Thyroid gland (tissue), 4 donors: ENCODE results near the gene DNAJC12.

ENCODE experiments used
- POLR2A ChIP-seq, 2 donors: fragments of 450-650 bp; IDR thresholded peaks; one replicate each; pipeline ENCODE4 v1.6.1; 2017; ENCODE audit warnings: antibody characterized with exemption in 2 of 2, mild to moderate bottlenecking in 2 of 2, moderate library complexity in 1 of 2
- TF ChIP-seq, protein P1 (sequence below), 6 experiments: fragments of 200-600 bp in 3 of 6; fragments of 450-650 bp in 3 of 6; sonication (generic) in 3 of 6; IDR thresholded peaks; one replicate each; pipeline ENCODE4 v1.5.1; 2016 to 2019; ENCODE audit warnings: antibody characterized with exemption in 6 of 6, mild to moderate bottlenecking in 2 of 6, inconsistent platforms in 1 of 6, moderate library complexity in 1 of 6

DNA sequence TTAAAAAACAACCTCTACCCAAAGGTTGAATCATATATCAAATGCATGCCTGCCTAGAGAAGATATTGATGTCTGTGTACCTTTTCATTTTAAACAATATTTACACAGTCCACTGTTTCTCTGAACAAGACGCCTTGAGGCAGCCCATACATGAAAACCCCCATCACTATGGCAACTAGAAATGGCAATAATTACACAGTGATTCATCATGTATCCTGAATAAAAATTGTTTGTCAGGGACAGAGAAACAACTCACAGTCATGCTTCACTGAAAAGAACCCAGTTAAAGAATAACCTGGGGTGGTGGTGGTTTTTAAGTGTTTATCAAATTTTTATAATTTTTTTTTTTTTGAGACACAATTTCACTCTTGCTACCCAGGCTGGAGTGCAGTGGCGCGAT lies 19.7 kb downstream of the DNAJC12 start:
- TF ChIP-seq, protein P1, sequence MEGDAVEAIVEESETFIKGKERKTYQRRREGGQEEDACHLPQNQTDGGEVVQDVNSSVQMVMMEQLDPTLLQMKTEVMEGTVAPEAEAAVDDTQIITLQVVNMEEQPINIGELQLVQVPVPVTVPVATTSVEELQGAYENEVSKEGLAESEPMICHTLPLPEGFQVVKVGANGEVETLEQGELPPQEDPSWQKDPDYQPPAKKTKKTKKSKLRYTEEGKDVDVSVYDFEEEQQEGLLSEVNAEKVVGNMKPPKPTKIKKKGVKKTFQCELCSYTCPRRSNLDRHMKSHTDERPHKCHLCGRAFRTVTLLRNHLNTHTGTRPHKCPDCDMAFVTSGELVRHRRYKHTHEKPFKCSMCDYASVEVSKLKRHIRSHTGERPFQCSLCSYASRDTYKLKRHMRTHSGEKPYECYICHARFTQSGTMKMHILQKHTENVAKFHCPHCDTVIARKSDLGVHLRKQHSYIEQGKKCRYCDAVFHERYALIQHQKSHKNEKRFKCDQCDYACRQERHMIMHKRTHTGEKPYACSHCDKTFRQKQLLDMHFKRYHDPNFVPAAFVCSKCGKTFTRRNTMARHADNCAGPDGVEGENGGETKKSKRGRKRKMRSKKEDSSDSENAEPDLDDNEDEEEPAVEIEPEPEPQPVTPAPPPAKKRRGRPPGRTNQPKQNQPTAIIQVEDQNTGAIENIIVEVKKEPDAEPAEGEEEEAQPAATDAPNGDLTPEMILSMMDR (IDR thresholded peaks at IDR 0.05), result no peak
- TF ChIP-seq POLR2A (IDR thresholded peaks at IDR 0.05), result no peak
